Left colon (tissue), 2 donors: ENCODE data around the gene KIAA0513. TPM values are rescaled to one million over a fixed set of nuclear protein-coding genes. Genes with fewer than 3 reads are reported as not detected.
A peak's percentile ranks its signal among the peaks of the same experiment; 100 is the strongest.

ENCODE experiments used
- ATAC-seq: fragments of 200-7000 bp; cut with Tn5 transposase; one replicate; pipeline ENCODE4 v1.9.1; 2020; ENCODE audit warnings: mild to moderate bottlenecking, moderate library complexity
- DNase-seq, 2 donors: peaks; one replicate each; pipeline ENCODE4 v3.0.0-alpha.2; 2020
- intact Hi-C, 2 donors: fragments of 100-400 bp; cut with DNase I in 1 of 2; cut with micrococcal nuclease in 1 of 2; formaldehyde crosslinking; loops; one replicate each; pipeline versions ENCODE4 v1.11.2 to v1.14.0; 2022; cut with DNase I, micrococcal nuclease
- total RNA-seq, 2 donors: library from RNA; stranded (reverse); fragmentation: NEBNext Ultra II Directional; extraction: Animal tissue kit (Norgen Biotek cat#: 25700); gene quantifications; one replicate each; pipeline ENCODE4 v1.2.1, GENCODE V29; 2021
- donor health status: DM: no; HTN: no; CAD: no.
- donor health status: DM: yes; HTN: yes; CAD: no.

KIAA0513 gene
- total RNA-seq, 2 donors from 2014 or later: 28.9 to 40.3 TPM

- DNase-seq (peak; percentile 31 to 67), ATAC-seq (no peak)
- intact Hi-C loops: no loop called here
Measured at GRCh38 chr16:85061566-85061965, 34.0 kb downstream of the KIAA0513 start.

- ATAC-seq (no peak), DNase-seq (no peak)
- intact Hi-C loops: no loop called here
Measured at GRCh38 chr16:85062323-85062722, 34.7 kb downstream of the KIAA0513 start.

GRCh38 chr16:85062845-85063244, 35.2 kb downstream of the KIAA0513 start:
- no peak for DNase-seq
- no peak for ATAC-seq
- intact Hi-C loops: no loop called here

GRCh38 chr16:85064186-85064585, 36.6 kb downstream of the KIAA0513 start:
- ATAC-seq (no peak), DNase-seq (no peak)
- intact Hi-C loops: no loop called here

GRCh38 chr16:85065099-85065498, 37.5 kb downstream of the KIAA0513 start:
- intact Hi-C loops: no loop called here

GRCh38 chr16:85066346-85066885, 38.8 kb downstream of the KIAA0513 start:
- intact Hi-C loops: no loop called here
- DNase-seq (no peak), ATAC-seq (no peak)

More at GRCh38 chr16:85065099-85065498, 37.5 kb downstream of the KIAA0513 start:
- ATAC-seq: no peak
- DNase-seq: no peak

- no peak for ATAC-seq
- intact Hi-C loops: no loop called here
- DNase-seq: no peak
Measured at GRCh38 chr16:85067024-85067423, 39.4 kb downstream of the KIAA0513 start.

- DNase-seq: no peak
- ATAC-seq: no peak
- intact Hi-C loops: no loop called here
Measured at GRCh38 chr16:85067426-85067825, 39.8 kb downstream of the KIAA0513 start.

GRCh38 chr16:85068746-85069145, 41.2 kb downstream of the KIAA0513 start:
- no peak for DNase-seq
- no peak for ATAC-seq
- intact Hi-C loops: no loop called here

GRCh38 chr16:85069171-85069570, 41.6 kb downstream of the KIAA0513 start:
- DNase-seq (no peak), ATAC-seq (no peak)
- intact Hi-C loops: no loop called here

GRCh38 chr16:85072076-85072860, 44.7 kb downstream of the KIAA0513 start:
- no peak for ATAC-seq

GRCh38 chr16:85072947-85073346, 45.4 kb downstream of the KIAA0513 start:
- ATAC-seq (peak; percentile 13), DNase-seq (no peak)
- intact Hi-C loops: no loop called here

More at GRCh38 chr16:85072076-85072860, 44.7 kb downstream of the KIAA0513 start:
- DNase-seq: no peak
- intact Hi-C loops: no loop called here

- DNase-seq: no peak
- peak; percentile 81 for ATAC-seq
- intact Hi-C loops: no loop called here
Measured at GRCh38 chr16:85074225-85074914, 46.8 kb downstream of the KIAA0513 start.

GRCh38 chr16:85075236-85075924, 47.8 kb downstream of the KIAA0513 start:
- DNase-seq: no peak
- no peak for ATAC-seq
- intact Hi-C loops: no loop called here

- ATAC-seq (no peak), DNase-seq (no peak)
- intact Hi-C loops: no loop called here
Measured at GRCh38 chr16:85077039-85077438, 49.4 kb downstream of the KIAA0513 start.

GRCh38 chr16:85077576-85078125, 50.1 kb downstream of the KIAA0513 start:
- ATAC-seq (no peak), DNase-seq (no peak)
- intact Hi-C loops: no loop called here

- intact Hi-C loops: no loop called here
- no peak for DNase-seq
- ATAC-seq: no peak
Measured at GRCh38 chr16:85078226-85078625, 50.6 kb downstream of the KIAA0513 start.

- intact Hi-C loops: no loop called here
- ATAC-seq (no peak), DNase-seq (no peak)
Measured at GRCh38 chr16:85078952-85079351, 51.4 kb downstream of the KIAA0513 start.
